Central memory CD8-positive, alpha-beta T cell (primary cell): ENCODE measurements around the gene KLHDC1.
"Not testable (repeated sequence)": the region's sequence is repeated elsewhere in the genome, so short reads cannot be mapped to it uniquely, and the experiment has no call there.

ENCODE experiments used
- ATAC-seq: fragments of 150-1000 bp; cut with Tn5 transposase; replicated peaks from 2 replicates; pipeline ENCODE4 v1.10.0; 2022; ENCODE audit warnings: mild to moderate bottlenecking, moderate FRiP score, moderate number of reproducible peaks; ENCODE audit not compliant: poor library complexity, severe bottlenecking; ENCODE audit errors: extremely low read depth
- DNase-seq, 2 donors: peaks; one replicate each; pipeline ENCODE4 v3.0.0; 2021; ENCODE audit warnings: low spot score in 2 of 2
- H3K27ac Mint-ChIP-seq: one replicate; pipeline ENCODE4 v1.8.0; 2022; ENCODE audit warnings: low read depth, mild to moderate bottlenecking, moderate library complexity, mixed read lengths
- H3K27me3 Mint-ChIP-seq: one replicate; pipeline ENCODE4 v1.8.0; 2022; ENCODE audit warnings: mixed read lengths
- H3K36me3 Mint-ChIP-seq: one replicate; pipeline ENCODE4 v1.8.0; 2022; ENCODE audit warnings: mild to moderate bottlenecking, moderate library complexity, mixed read lengths; ENCODE audit not compliant: insufficient read depth
- H3K4me1 Mint-ChIP-seq: one replicate; pipeline ENCODE4 v1.8.0; 2022; ENCODE audit warnings: mixed read lengths
- H3K4me3 Mint-ChIP-seq: one replicate; pipeline ENCODE4 v1.8.0; 2022; ENCODE audit warnings: mild to moderate bottlenecking, moderate library complexity, mixed read lengths
- H3K9me3 Mint-ChIP-seq: one replicate; pipeline ENCODE4 v1.8.0; 2022; ENCODE audit warnings: mixed read lengths

Gene KLHDC1, protein sequence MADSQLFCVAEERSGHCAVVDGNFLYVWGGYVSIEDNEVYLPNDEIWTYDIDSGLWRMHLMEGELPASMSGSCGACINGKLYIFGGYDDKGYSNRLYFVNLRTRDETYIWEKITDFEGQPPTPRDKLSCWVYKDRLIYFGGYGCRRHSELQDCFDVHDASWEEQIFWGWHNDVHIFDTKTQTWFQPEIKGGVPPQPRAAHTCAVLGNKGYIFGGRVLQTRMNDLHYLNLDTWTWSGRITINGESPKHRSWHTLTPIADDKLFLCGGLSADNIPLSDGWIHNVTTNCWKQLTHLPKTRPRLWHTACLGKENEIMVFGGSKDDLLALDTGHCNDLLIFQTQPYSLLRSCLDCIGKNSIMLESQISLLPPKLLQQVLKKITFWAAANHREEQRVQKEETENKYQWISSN

DNA sequence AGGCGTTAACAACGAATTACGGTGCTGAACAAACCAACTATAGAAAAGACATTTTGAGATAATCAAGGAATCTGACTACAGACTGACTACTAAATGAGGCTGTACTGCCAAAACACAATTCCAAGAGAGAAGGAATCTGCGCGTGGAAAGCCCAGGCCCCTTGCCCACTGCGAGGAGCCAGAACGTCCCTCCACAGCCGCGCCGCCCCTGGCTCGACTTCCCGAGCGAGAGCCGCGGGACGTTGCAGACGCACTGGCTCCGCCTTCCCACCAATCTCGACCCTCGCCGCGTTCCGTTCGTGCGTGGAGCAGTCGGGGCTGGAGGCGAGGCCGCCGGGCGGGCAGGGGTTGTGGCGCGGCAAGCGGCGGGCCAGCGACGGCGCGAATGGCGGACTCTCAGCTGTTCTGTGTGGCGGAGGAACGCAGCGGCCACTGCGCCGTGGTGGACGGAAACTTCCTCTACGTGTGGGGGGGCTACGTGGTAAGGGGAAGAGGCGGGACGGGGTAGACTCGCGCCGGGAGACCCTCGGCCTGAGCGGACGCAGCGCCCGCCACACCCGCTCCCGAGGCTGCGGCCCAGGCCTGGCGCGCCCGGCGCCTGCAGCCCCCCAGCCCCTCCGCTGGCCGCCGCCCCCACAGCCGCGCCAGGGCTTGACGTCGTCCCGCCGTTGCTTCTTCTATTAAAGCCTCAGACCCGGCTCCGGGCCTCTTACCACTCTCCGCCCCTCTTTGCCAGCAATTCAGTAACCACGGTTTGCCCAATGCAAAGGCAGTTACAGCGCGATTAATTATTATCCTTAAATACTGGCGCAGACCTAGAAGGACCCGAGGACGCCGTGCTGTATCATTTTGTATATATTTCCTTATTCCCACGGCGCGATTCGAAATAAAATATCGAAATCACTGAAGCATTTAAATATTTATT, at the start of gene KLHDC1:
Gene KLHDC1, plus strand, starts transcription at position 310 of the 924 bp plus-strand sequence. Its CDS starts 75 bp downstream, at position 385.
- Mint-ChIP-seq H3K4me3 (peak within 1 kb of the TSS; percentile 80), H3K36me3 (peaks cover 14% of the 10 kb centered on the region), H3K4me1 (peaks cover 13% of the 10 kb centered on the region), H3K27ac (peak within 1 kb of the TSS; percentile 79), H3K27me3 (no peaks in the 10 kb centered on the region), H3K9me3 (no peaks in the 10 kb centered on the region)
- peak; percentile 59 to 68 for DNase-seq
- ATAC-seq: peak; percentile 82

DNA sequence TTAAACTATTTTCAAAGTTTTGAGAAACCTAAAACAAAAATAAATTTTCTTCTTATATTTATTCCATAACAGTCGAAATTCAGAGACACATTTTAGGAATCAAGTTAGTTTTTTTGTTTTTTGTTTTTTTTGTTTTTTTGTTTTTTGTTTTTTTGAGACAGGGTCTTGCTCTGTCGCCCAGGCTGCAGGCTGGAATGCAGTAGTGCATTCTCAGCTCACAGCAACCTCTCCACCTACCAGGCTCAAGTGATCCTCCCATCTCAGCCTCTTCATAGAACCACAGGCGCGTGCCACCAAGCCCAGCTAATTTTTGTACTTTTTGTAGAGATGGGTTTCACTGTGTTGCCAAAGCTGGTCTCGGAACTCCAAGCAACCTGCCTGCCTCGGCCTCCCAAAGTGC, 39.4 kb upstream of the KLHDC1 start:
- no peak for ATAC-seq

DNA sequence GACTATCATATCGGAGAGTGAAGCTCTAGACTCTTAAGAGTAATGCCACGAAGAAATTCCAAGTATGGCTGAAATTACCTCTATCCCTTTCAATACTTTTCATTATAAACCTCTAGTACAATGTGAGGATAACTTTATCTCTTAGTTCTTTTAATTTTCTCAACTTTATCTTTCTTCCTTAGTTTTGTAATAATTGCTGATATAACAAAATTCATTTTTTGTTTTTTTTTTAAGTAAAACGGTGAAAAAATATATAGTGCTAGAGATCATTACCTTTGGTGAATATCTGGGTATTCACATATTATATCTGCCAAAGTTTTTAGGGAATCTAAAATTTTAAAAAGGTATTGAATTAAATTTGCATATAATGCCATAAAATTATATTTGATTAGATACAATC, 38.4 kb upstream of the KLHDC1 start:
- ATAC-seq (no peak), DNase-seq (no peak)
- Mint-ChIP-seq H3K4me1 (no peaks in the 10 kb centered on the region), H3K4me3 (no peak overlapping the region), H3K27me3 (no peaks in the 10 kb centered on the region), H3K27ac (no peak overlapping the region), H3K9me3 (no peaks in the 10 kb centered on the region), H3K36me3 (peaks cover 2% of the 10 kb centered on the region)

More for the DNA sequence above, 39.4 kb upstream of the KLHDC1 start:
- peaks cover 2% of the 10 kb centered on the region for H3K36me3 Mint-ChIP-seq
- H3K27ac Mint-ChIP-seq: no peak overlapping the region
- no peak for DNase-seq
- no peaks in the 10 kb centered on the region for H3K4me1 Mint-ChIP-seq
- no peak overlapping the region for H3K4me3 Mint-ChIP-seq
- no peaks in the 10 kb centered on the region for H3K27me3 Mint-ChIP-seq
- no peaks in the 10 kb centered on the region for H3K9me3 Mint-ChIP-seq

DNA sequence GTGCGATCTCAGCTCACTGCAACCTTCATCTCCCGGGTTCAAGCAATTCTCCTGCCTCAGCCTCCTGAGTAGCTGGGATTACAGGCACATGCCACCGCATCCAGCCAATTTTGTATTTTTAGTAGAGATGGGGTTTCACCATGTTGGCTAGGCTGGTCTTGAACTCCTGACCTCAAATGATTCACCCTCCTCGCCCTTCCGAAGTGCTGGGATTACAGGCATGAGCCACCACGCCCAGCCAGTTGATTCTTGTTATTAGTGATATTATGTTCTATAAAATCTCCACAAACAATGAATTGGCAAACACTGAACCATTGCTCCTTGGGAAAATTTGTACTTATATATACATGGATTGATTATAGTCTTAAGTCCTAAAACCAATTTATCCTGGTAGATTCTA, 35.4 kb upstream of the KLHDC1 start:
- not testable (repeated sequence) for H3K36me3 Mint-ChIP-seq, H3K4me1 Mint-ChIP-seq, ATAC-seq, H3K4me3 Mint-ChIP-seq, H3K9me3 Mint-ChIP-seq, DNase-seq, H3K27me3 Mint-ChIP-seq, H3K27ac Mint-ChIP-seq

DNA sequence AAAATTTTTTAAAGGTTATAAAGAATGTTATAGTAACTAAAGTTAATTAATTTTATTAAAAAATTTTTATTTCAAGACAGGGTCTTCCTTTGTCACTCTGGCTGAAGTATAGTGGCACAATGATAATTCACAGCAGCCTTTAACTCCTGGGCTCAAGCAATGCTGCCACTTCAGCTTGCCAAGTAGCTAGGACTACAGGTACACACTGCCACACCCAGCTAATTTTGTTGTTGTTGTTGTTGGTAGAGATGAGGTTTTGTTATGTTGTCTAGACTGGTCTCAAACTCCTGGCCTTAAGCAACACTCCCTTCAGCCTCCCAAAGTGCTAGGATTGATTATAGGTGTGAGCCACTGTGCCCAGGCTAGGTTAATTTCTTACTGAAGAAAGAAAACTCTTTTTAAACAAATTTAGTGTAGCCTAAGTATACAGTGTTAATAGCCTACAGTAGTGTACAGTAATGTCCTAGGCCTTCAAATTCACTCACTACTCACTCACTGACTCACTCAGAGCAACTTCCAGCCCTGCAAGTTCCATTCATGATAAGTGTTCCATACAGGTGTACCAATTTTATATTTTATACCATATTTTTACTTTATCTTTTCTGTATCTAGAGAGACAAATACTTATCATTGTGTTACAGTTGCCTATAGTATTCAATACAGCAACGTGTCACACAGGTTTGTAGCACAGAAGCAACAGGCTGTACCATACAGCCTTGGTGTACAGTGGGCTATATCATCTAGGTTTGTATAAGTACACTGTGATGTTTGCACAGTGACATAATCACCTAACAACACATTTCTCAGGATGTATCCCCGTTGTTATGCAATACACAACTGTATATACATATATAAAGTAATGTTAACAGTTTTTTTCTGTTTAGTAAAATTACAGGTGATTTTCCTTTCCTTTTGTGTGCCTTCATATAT, 33.1 kb upstream of the KLHDC1 start:
- no peaks in the 10 kb centered on the region for H3K9me3 Mint-ChIP-seq
- no peaks in the 10 kb centered on the region for H3K36me3 Mint-ChIP-seq
- DNase-seq (no peak), ATAC-seq (no peak)
- no peak overlapping the region for H3K4me3 Mint-ChIP-seq
- no peaks in the 10 kb centered on the region for H3K4me1 Mint-ChIP-seq
- no peaks in the 10 kb centered on the region for H3K27me3 Mint-ChIP-seq
- no peak overlapping the region for H3K27ac Mint-ChIP-seq

DNA sequence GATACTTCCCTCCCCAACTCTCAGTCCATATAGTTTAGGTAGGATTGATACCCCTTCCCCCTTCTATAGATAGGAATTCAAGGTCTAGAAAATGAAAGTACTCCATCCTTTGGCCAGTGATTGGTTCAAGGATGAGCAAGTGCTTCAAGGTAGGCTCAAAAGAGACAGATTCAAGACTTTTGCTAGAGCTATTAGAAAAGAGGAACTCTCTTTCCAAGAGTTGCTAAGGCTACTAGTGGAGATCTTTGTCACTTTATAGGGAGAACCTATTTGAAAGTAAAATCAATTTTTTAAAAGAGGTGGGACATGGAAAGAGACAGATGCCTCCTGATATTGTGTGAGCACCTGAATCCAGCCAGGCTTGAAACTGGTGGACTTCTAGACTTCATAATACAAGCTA, 22.4 kb upstream of the KLHDC1 start:
- Mint-ChIP-seq H3K27ac (no peak overlapping the region), H3K36me3 (peaks cover 2% of the 10 kb centered on the region), H3K27me3 (no peaks in the 10 kb centered on the region), H3K4me1 (no peaks in the 10 kb centered on the region), H3K9me3 (no peaks in the 10 kb centered on the region), H3K4me3 (no peak overlapping the region)
- ATAC-seq: no peak
- no peak for DNase-seq

DNA sequence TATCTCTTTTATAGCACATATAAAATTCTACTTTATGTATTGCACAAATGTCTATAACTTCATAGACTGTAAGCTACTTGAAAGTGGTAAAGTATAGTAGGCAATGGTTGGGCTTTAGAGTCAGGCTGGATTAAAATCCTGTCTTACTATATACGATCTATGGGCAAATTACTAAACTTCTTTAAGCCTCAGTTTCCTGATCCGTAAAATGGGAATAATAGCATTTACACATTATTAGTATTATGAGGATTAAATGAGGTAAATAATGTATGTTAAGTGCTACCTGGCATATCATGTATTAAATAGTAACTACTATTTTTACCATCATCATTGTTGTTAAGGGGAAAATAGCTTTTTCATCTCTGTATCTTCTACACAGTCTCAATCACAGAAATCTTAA, 19.3 kb upstream of the KLHDC1 start:
- no peak for DNase-seq
- Mint-ChIP-seq H3K4me1 (no peaks in the 10 kb centered on the region), H3K4me3 (no peak overlapping the region), H3K36me3 (peaks cover 2% of the 10 kb centered on the region), H3K27me3 (no peaks in the 10 kb centered on the region), H3K9me3 (no peaks in the 10 kb centered on the region), H3K27ac (no peak overlapping the region)
- no peak for ATAC-seq

DNA sequence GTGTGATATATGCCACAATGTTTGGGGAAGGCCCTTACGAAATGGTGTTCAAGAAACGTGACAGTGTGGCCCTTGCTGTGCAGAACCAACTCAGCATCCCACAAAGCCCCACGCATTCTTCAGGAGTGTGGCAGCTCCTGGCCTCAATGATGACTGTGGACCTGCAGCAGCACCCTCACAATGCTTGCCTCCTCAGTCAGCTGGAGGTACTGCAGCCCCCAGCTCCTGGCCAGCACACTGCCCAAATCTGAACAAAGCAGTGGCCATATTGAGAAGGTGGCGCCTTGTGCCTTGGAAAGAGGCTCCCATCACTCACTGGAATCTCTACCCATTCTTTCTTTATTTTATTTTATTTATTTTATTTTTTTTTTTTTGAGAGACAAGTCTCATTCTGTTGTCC, 15.3 kb upstream of the KLHDC1 start:
- no peak overlapping the region for H3K4me3 Mint-ChIP-seq
- no peaks in the 10 kb centered on the region for H3K36me3 Mint-ChIP-seq
- H3K4me1 Mint-ChIP-seq: no peaks in the 10 kb centered on the region
- no peaks in the 10 kb centered on the region for H3K27me3 Mint-ChIP-seq
- ATAC-seq (no peak), DNase-seq (no peak)
- no peaks in the 10 kb centered on the region for H3K9me3 Mint-ChIP-seq
- H3K27ac Mint-ChIP-seq: no peak overlapping the region

DNA sequence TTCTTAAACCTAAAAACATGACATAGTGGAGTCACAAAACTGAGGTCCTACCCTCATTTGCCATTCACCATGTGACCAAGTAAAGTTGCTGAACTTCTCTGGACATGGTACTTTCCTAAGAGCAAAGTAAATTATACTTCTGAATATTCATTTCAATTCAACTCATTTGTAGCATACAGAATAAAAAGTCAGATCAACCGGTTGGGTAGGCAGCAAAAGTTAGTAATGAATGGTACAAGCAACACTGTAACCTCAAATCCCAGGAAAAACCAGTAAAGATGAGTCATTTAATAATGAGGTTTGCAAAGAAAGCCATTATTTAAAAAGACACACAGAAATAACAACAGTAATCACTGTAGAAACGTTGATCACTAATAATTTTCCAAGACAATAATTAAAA, 13.6 kb upstream of the KLHDC1 start:
- no peaks in the 10 kb centered on the region for H3K36me3 Mint-ChIP-seq
- DNase-seq: no peak
- no peaks in the 10 kb centered on the region for H3K4me1 Mint-ChIP-seq
- H3K9me3 Mint-ChIP-seq: no peaks in the 10 kb centered on the region
- ATAC-seq: no peak
- H3K27me3 Mint-ChIP-seq: no peaks in the 10 kb centered on the region
- no peak overlapping the region for H3K27ac Mint-ChIP-seq
- no peak overlapping the region for H3K4me3 Mint-ChIP-seq

DNA sequence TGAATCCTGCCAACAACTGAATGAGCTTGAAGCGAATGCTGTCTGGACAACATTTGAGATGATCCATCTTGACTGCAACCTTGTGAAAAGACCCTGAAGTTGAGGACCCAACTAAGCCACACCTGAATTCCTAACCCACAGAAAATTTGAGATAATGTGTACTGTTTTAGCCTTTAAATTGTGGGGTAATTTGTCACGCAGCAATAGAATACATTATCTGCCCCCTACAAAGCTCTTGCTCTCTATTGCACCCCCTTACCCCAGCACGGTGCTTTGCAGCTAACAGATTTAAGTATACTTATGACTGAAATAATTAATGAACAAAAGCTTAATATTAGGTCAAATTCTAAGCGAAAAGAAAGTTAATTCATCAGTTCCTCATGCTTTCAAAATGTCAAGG, 6.5 kb upstream of the KLHDC1 start:
- Mint-ChIP-seq H3K4me3 (peak overlapping the region; percentile 79), H3K27me3 (no peaks in the 10 kb centered on the region), H3K4me1 (peaks cover 8% of the 10 kb centered on the region), H3K27ac (no peak overlapping the region), H3K9me3 (no peaks in the 10 kb centered on the region), H3K36me3 (peaks cover 6% of the 10 kb centered on the region)
- no peak for DNase-seq
- no peak for ATAC-seq

DNA sequence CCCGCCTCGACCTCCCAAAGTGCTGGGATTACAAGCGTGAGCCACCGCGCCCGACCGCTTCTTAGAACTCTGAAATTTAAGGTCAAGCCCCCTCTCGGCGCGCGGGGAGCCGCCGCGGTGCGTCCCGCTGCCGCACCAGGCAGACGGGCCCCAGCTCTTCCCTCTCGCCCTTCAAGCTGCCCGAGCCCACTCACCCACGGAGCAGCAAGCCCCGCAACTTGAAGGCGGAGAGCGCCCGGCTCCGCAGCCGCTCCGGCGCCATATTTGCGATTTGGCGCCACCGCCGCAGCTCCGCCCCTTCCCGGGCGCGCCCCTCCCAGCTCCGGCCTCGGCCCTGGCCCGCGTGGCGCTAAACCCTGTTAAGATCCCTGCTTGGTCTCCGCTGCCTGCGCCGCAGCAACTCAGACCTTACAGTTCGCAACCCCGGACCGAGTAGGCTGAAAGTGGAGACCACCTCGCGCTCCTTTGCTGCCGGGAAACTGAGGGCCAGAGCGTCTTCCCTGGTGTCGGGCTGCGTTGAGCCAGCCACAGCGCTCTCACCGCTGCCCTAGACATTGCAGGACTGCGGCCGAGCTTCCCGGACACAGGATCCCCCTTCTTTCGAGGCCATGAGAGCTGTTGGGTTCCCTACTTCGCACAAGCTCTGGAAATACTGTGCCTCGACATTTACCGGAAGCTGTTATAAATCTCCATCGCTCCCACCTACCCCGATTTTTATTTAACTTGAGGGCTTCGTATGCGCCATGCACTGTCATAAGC, 4.8 kb upstream of the KLHDC1 start, which contains the start of gene POLE2:
Gene POLE2, minus strand, starts transcription at position 273 of the 759 bp plus-strand sequence. Its CDS starts 11 bp downstream, at position 262.
- ATAC-seq (peak; percentile 69), DNase-seq (peak; percentile 36 to 53)
- H3K4me3 Mint-ChIP-seq: peak within 1 kb of the TSS; percentile 79
- no peaks in the 10 kb centered on the region for H3K9me3 Mint-ChIP-seq
- H3K27me3 Mint-ChIP-seq: no peaks in the 10 kb centered on the region
- peaks cover 9% of the 10 kb centered on the region for H3K36me3 Mint-ChIP-seq
- H3K27ac Mint-ChIP-seq: peak within 1 kb of the TSS; percentile 74
- peaks cover 14% of the 10 kb centered on the region for H3K4me1 Mint-ChIP-seq
